GM21576 (cell line): ENCODE measurements around the gene SLC17A2.

Experiments used
- ATAC-seq: cut with Tn5 transposase; IDR thresholded peaks from one replicate; pipeline ENCODE4 v1.9.1; 2021; ENCODE audit warnings: mild to moderate bottlenecking, moderate library complexity; ENCODE audit not compliant: unreplicated experiment

The SLC17A2 gene

GRCh38 chr6:25921525-25922203, 8.8 kb downstream of the SLC17A2 start:
- ATAC-seq = no peak

GRCh38 chr6:25919657-25920056, 10.8 kb downstream of the SLC17A2 start:
- ATAC-seq = no peak

GRCh38 chr6:25918083-25918683, 12.3 kb downstream of the SLC17A2 start:
- no peak for ATAC-seq

- ATAC-seq = no peak
Measured at GRCh38 chr6:25916789-25917490, 13.6 kb downstream of the SLC17A2 start.

- no peak for ATAC-seq
Measured at GRCh38 chr6:25916330-25916729, 14.2 kb downstream of the SLC17A2 start.

- no peak for ATAC-seq
Measured at GRCh38 chr6:25913741-25914140, 16.8 kb downstream of the SLC17A2 start.

- no peak for ATAC-seq
Measured at GRCh38 chr6:25911351-25911750, 19.1 kb downstream of the SLC17A2 start.

- no peak for ATAC-seq
Measured at GRCh38 chr6:25907475-25908014, 22.9 kb downstream of the SLC17A2 start.

GRCh38 chr6:25903467-25904099, 26.9 kb downstream of the SLC17A2 start:
- ATAC-seq = no peak

GRCh38 chr6:25902071-25902470, 28.4 kb downstream of the SLC17A2 start:
- no peak for ATAC-seq

- no peak for ATAC-seq
Measured at GRCh38 chr6:25900843-25901242, 29.6 kb downstream of the SLC17A2 start.

GRCh38 chr6:25899580-25900408, 30.7 kb downstream of the SLC17A2 start:
- ATAC-seq = no peak

GRCh38 chr6:25899123-25899522, 31.4 kb downstream of the SLC17A2 start:
- ATAC-seq = no peak

GRCh38 chr6:25898289-25898977, 32.1 kb downstream of the SLC17A2 start:
- ATAC-seq = no peak

- no peak for ATAC-seq
Measured at GRCh38 chr6:25896252-25896651, 34.2 kb downstream of the SLC17A2 start.

GRCh38 chr6:25895771-25896170, 34.7 kb downstream of the SLC17A2 start:
- no peak for ATAC-seq

GRCh38 chr6:25893778-25894177, 36.7 kb downstream of the SLC17A2 start:
- ATAC-seq = no peak

- no peak for ATAC-seq
Measured at GRCh38 chr6:25892877-25893276, 37.6 kb downstream of the SLC17A2 start.

- no peak for ATAC-seq
Measured at GRCh38 chr6:25889877-25890853, 40.3 kb downstream of the SLC17A2 start.
